Activated B cell treated with CpG ODN at 0.5 μM for 24 hours (primary cell): ENCODE measurements around the gene PPP3R1. TPM values are rescaled to one million over a fixed set of nuclear protein-coding genes. Genes with fewer than 3 reads are reported as not detected.

Experiments used
- ATAC-seq: fragments of 200-7000 bp; cut with Tn5 transposase; one replicate; pipeline ENCODE4 v1.10.0; 2021; ENCODE audit warnings: low read depth, mild to moderate bottlenecking, moderate library complexity
- CTCF ChIA-PET: fragments of 350-600 bp; sonication (Branson Sonifier 250); formaldehyde crosslinking; loops from one replicate; lab custom pipeline; 2021; ENCODE audit warnings: antibody characterized with exemption; lab: Charles Lee
- POLR2A ChIA-PET: fragments of 350-600 bp; sonication (Branson Sonifier 250); formaldehyde crosslinking; loops from one replicate; lab custom pipeline; 2021; ENCODE audit warnings: antibody characterized with exemption; lab: Charles Lee
- DNase-seq: peaks from one replicate; pipeline ENCODE4 v3.0.0; 2022
- H3K27ac Mint-ChIP-seq: one replicate; pipeline ENCODE4 v1.8.0; 2020; ENCODE audit warnings: mixed read lengths
- H3K27me3 Mint-ChIP-seq: one replicate; pipeline ENCODE4 v1.8.0; 2021; ENCODE audit warnings: mixed read lengths
- H3K36me3 Mint-ChIP-seq: one replicate; pipeline ENCODE4 v1.8.0; 2021; ENCODE audit warnings: low read depth, mixed read lengths
- H3K4me1 Mint-ChIP-seq: one replicate; pipeline ENCODE4 v1.8.0; 2021; ENCODE audit warnings: mixed read lengths
- H3K4me3 Mint-ChIP-seq: one replicate; pipeline ENCODE4 v1.8.0; 2020; ENCODE audit warnings: mild to moderate bottlenecking, mixed read lengths
- H3K9me3 Mint-ChIP-seq: one replicate; pipeline ENCODE4 v1.8.0; 2020; ENCODE audit warnings: mixed read lengths
- CTCF ChIP-seq: fragments of 200-600 bp; IDR thresholded peaks from one replicate; pipeline ENCODE4 v1.8.0; 2022; ENCODE audit warnings: antibody characterized with exemption, mild to moderate bottlenecking
- intact Hi-C: fragments of 100-400 bp; cut with micrococcal nuclease; formaldehyde crosslinking; loops from one replicate; pipeline ENCODE4 v1.15.1; 2024
- total RNA-seq: library from RNA; stranded (reverse); gene quantifications from 2 replicates; pipeline ENCODE4 v1.2.3, GENCODE V29; 2022

Gene PPP3R1
- total RNA-seq, 1 donor from 2014 or later, result 53.5 TPM

- Mint-ChIP-seq H3K4me1 (peaks cover 18% of the 10 kb centered on the region), H3K27me3 (no peaks in the 10 kb centered on the region), H3K4me3 (no peak overlapping the region), H3K36me3 (no peaks in the 10 kb centered on the region), H3K9me3 (no peaks in the 10 kb centered on the region), H3K27ac (no peak overlapping the region)
- no peak for ATAC-seq
- no peak for DNase-seq
- CTCF ChIA-PET, result interaction anchor here (1.1 to 3.4 kb wide), 4 partner anchors 95 to 171 kb away, joined by 3 to 9 read pairs (median 5); no protein-coding TSS in a partner anchor
- intact Hi-C loops, result no loop called here
- TF ChIP-seq CTCF, result no peak
- POLR2A ChIA-PET, result interaction anchor here (0.6 kb wide), 1 partner anchor 158 kb away, joined by 3 read pairs; no protein-coding TSS in a partner anchor
These were observed 40.7 kb upstream of the PPP3R1 start for GRCh38 chr2:68293024-68293423.

GRCh38 chr2:68292108-68292710 lies 39.9 kb upstream of the PPP3R1 start:
- Mint-ChIP-seq H3K27me3 (no peaks in the 10 kb centered on the region), H3K4me1 (peaks cover 20% of the 10 kb centered on the region), H3K27ac (no peak overlapping the region), H3K36me3 (no peaks in the 10 kb centered on the region), H3K9me3 (no peaks in the 10 kb centered on the region), H3K4me3 (no peak overlapping the region)
- DNase-seq, result no peak
- CTCF ChIA-PET, result interaction anchor here (0.6 to 3.4 kb wide), 5 partner anchors 9 to 171 kb away, joined by 3 to 9 read pairs (median 4); no protein-coding TSS in a partner anchor
- no peak for TF ChIP-seq CTCF
- ATAC-seq, result peak; percentile 49
- POLR2A ChIA-PET, result interaction anchor here (0.9 kb wide), 1 partner anchor 170 kb away, joined by 3 read pairs; no protein-coding TSS in a partner anchor
- intact Hi-C loops, result no loop called here

GRCh38 chr2:68291314-68291713 lies 39.0 kb upstream of the PPP3R1 start:
- POLR2A ChIA-PET, result interaction anchor here (0.7 to 0.9 kb wide), 2 partner anchors 169 to 265 kb away, joined by 3 to 9 read pairs; no protein-coding TSS in a partner anchor
- TF ChIP-seq CTCF, result no peak
- no peak overlapping the region for H3K4me3 Mint-ChIP-seq
- no peaks in the 10 kb centered on the region for H3K9me3 Mint-ChIP-seq
- CTCF ChIA-PET, result interaction anchor here (0.6 to 3.4 kb wide), 2 partner anchors 10 to 169 kb away, joined by 3 to 9 read pairs; no protein-coding TSS in a partner anchor
- no peak for ATAC-seq
- H3K36me3 Mint-ChIP-seq, result no peaks in the 10 kb centered on the region
- peaks cover 20% of the 10 kb centered on the region for H3K4me1 Mint-ChIP-seq
- intact Hi-C loops, result no loop called here
- no peak for DNase-seq
- no peaks in the 10 kb centered on the region for H3K27me3 Mint-ChIP-seq
- no peak overlapping the region for H3K27ac Mint-ChIP-seq

GRCh38 chr2:68290901-68291300 lies 38.6 kb upstream of the PPP3R1 start:
- ATAC-seq (no peak), DNase-seq (no peak)
- ChIA-PET POLR2A (no interaction called here), CTCF (interaction anchor here (3.4 kb wide), 1 partner anchor 168 kb away, joined by 9 read pairs; no protein-coding TSS in a partner anchor)
- intact Hi-C loops, result no loop called here
- no peak for TF ChIP-seq CTCF
- H3K27me3 Mint-ChIP-seq, result no peaks in the 10 kb centered on the region
- peaks cover 20% of the 10 kb centered on the region for H3K4me1 Mint-ChIP-seq
- no peaks in the 10 kb centered on the region for H3K36me3 Mint-ChIP-seq
- H3K4me3 Mint-ChIP-seq, result no peak overlapping the region
- no peaks in the 10 kb centered on the region for H3K9me3 Mint-ChIP-seq
- H3K27ac Mint-ChIP-seq, result no peak overlapping the region
